Cardiac muscle cell (in vitro differentiated cells and primary cell): ENCODE data around the gene SLC30A10. TPM values are rescaled to one million over a fixed set of nuclear protein-coding genes. Genes with fewer than 3 reads are reported as not detected.
"Not testable (repeated sequence)": the region's sequence is repeated elsewhere in the genome, so short reads cannot be mapped to it uniquely, and the experiment has no call there.

Source experiments
- DNase-seq, 2 donors: peaks; one replicate each; pipeline versions ENCODE4 v3.0.0 to v3.0.0-alpha.2; 2010 to 2017; ENCODE audit warnings: low read depth in 1 of 2, low spot score in 1 of 2
- H3K27ac ChIP-seq: fragments of 200-600 bp; sonication (generic); 2 replicates; pipeline ENCODE4 v1.5.1; 2016
- H3K27me3 ChIP-seq: fragments of 200-600 bp; sonication (generic); 2 replicates; pipeline ENCODE4 v1.6.0; 2016; ENCODE audit warnings: control low read depth
- H3K36me3 ChIP-seq: fragments of 200-600 bp; sonication (generic); 2 replicates; pipeline ENCODE4 v1.5.1; 2016; ENCODE audit warnings: control low read depth
- H3K4me1 ChIP-seq: fragments of 200-600 bp; sonication (generic); 2 replicates; pipeline ENCODE4 v1.8.1; 2017; ENCODE audit warnings: low read depth, mild to moderate bottlenecking, mixed run types
- H3K4me3 ChIP-seq: fragments of 200-600 bp; sonication (generic); 2 replicates; pipeline ENCODE4 v1.5.1; 2016; ENCODE audit warnings: mild to moderate bottlenecking
- H3K9me3 ChIP-seq: fragments of 200-600 bp; sonication (generic); 2 replicates; pipeline ENCODE4 v1.5.1; 2017; ENCODE audit warnings: low read depth, mild to moderate bottlenecking, control low read depth
- CTCF ChIP-seq: IDR thresholded peaks from 2 replicates; pipeline ENCODE4 v1.5.1; 2012; ENCODE audit warnings: low read depth, mild to moderate bottlenecking, low read length
- polyA plus RNA-seq: library from polyadenylated mRNA; unstranded; fragments of >200 nt; fragmentation: Nextera tagmentation; extraction: Ambion mirVana; gene quantifications from 2 replicates; pipeline ENCODE4 v1.2.1, GENCODE V29; 2016
- total RNA-seq: library from RNA; depleted of rRNA; stranded (reverse); fragments of >200 nt; gene quantifications from 2 replicates; pipeline ENCODE4 v1.2.3, GENCODE V29; 2016

The SLC30A10 gene
- total and polyA plus RNA-seq, 2 experiments from 2014 or later, result 0.21 to 1.5 TPM

- Histone ChIP-seq H3K4me3 (no peak overlapping the region), H3K36me3 (no peaks in the 10 kb centered on the region), H3K4me1 (no peaks in the 10 kb centered on the region), H3K27ac (no peak overlapping the region), H3K27me3 (no peaks in the 10 kb centered on the region), H3K9me3 (no peaks in the 10 kb centered on the region)
- no peak for TF ChIP-seq CTCF
- no peak for DNase-seq
Observed at GRCh38 chr1:219900882-219901281, 27.5 kb downstream of the SLC30A10 start.

GRCh38 chr1:219900201-219900600 lies 28.2 kb downstream of the SLC30A10 start:
- no peaks in the 10 kb centered on the region for H3K4me1 ChIP-seq
- H3K9me3 ChIP-seq, result no peaks in the 10 kb centered on the region
- no peaks in the 10 kb centered on the region for H3K27me3 ChIP-seq
- no peak overlapping the region for H3K27ac ChIP-seq
- no peaks in the 10 kb centered on the region for H3K36me3 ChIP-seq
- H3K4me3 ChIP-seq, result no peak overlapping the region
- no peak for TF ChIP-seq CTCF
- peak in 1 of 2 donors; percentile 3 for DNase-seq

GRCh38 chr1:219898375-219898774 lies 30.0 kb downstream of the SLC30A10 start:
- Histone ChIP-seq H3K27me3 (no peaks in the 10 kb centered on the region), H3K27ac (no peak overlapping the region), H3K4me3 (no peak overlapping the region), H3K4me1 (no peaks in the 10 kb centered on the region), H3K9me3 (no peaks in the 10 kb centered on the region), H3K36me3 (no peaks in the 10 kb centered on the region)
- no peak for TF ChIP-seq CTCF
- no peak for DNase-seq

- TF ChIP-seq CTCF, result no peak
- peak in 1 of 2 donors; percentile 25 for DNase-seq
Observed at GRCh38 chr1:219897914-219898313, 30.4 kb downstream of the SLC30A10 start.

GRCh38 chr1:219892271-219892670 lies 36.1 kb downstream of the SLC30A10 start:
- not testable (repeated sequence) for H3K27me3 ChIP-seq, H3K36me3 ChIP-seq

More at GRCh38 chr1:219897914-219898313, 30.4 kb downstream of the SLC30A10 start:
- H3K27me3 ChIP-seq, result no peaks in the 10 kb centered on the region
- no peak overlapping the region for H3K27ac ChIP-seq
- H3K4me3 ChIP-seq, result no peak overlapping the region
- H3K36me3 ChIP-seq, result no peaks in the 10 kb centered on the region
- no peaks in the 10 kb centered on the region for H3K9me3 ChIP-seq
- no peaks in the 10 kb centered on the region for H3K4me1 ChIP-seq

GRCh38 chr1:219891846-219892245 lies 36.5 kb downstream of the SLC30A10 start:
- not testable (repeated sequence) for H3K4me3 ChIP-seq, H3K4me1 ChIP-seq, H3K36me3 ChIP-seq, H3K27me3 ChIP-seq, H3K9me3 ChIP-seq, H3K27ac ChIP-seq, DNase-seq

More at GRCh38 chr1:219892271-219892670, 36.1 kb downstream of the SLC30A10 start:
- not testable (repeated sequence) for H3K4me3 ChIP-seq, H3K9me3 ChIP-seq, H3K4me1 ChIP-seq, DNase-seq, H3K27ac ChIP-seq

GRCh38 chr1:219888667-219889066 lies 39.7 kb downstream of the SLC30A10 start:
- not testable (repeated sequence) for H3K27ac ChIP-seq, H3K4me1 ChIP-seq, H3K36me3 ChIP-seq, DNase-seq, H3K9me3 ChIP-seq, H3K4me3 ChIP-seq, H3K27me3 ChIP-seq
